Trophoblast cell (in vitro differentiated cells and primary cell): Measurements from ENCODE around the gene TMEM144.
A peak's percentile ranks its signal among the peaks of the same experiment; 100 is the strongest.

Experiments used
- DNase-seq, 2 donors: peaks; one replicate each; pipeline ENCODE4 v3.0.0-alpha.2; 2016
- H2AFZ ChIP-seq: 2 replicates; pipeline ENCODE4 v1.6.1; 2013; ENCODE audit warnings: low read length, moderate library complexity, mild to moderate bottlenecking; ENCODE audit not compliant: insufficient read depth, poor library complexity
- H2AK5ac ChIP-seq: 2 replicates; pipeline ENCODE4 v1.6.1; 2013; ENCODE audit warnings: mild to moderate bottlenecking, low read length
- H2BK120ac ChIP-seq: 2 replicates; pipeline ENCODE4 v1.6.1; 2013; ENCODE audit warnings: low read length, mild to moderate bottlenecking, moderate library complexity; ENCODE audit not compliant: insufficient read depth, poor library complexity
- H2BK12ac ChIP-seq: 2 replicates; pipeline ENCODE4 v1.6.1; 2013; ENCODE audit warnings: mild to moderate bottlenecking, low read length, moderate library complexity
- H2BK5ac ChIP-seq: 2 replicates; pipeline ENCODE4 v1.6.1; 2013; ENCODE audit warnings: low read length, low read depth, moderate library complexity, mild to moderate bottlenecking; ENCODE audit not compliant: poor library complexity
- H3K14ac ChIP-seq: 2 replicates; pipeline ENCODE4 v1.6.1; 2013; ENCODE audit warnings: mild to moderate bottlenecking, low read length
- H3K18ac ChIP-seq: 2 replicates; pipeline ENCODE4 v1.6.1; 2013; ENCODE audit warnings: mild to moderate bottlenecking, low read length
- H3K23ac ChIP-seq: 2 replicates; pipeline ENCODE4 v1.6.1; 2013; ENCODE audit warnings: low read length
- H3K27ac ChIP-seq: 2 replicates; pipeline ENCODE4 v1.5.1; 2013; ENCODE audit warnings: low read depth, mild to moderate bottlenecking, inconsistent platforms, low read length, moderate library complexity
- H3K27me3 ChIP-seq: 2 replicates; pipeline ENCODE4 v1.6.1; 2013; ENCODE audit warnings: inconsistent platforms, mild to moderate bottlenecking, low read length, moderate library complexity; ENCODE audit not compliant: insufficient read depth
- H3K36me3 ChIP-seq, 2 experiments: 1 replicate in 1 of 2; 2 replicates in 1 of 2; pipeline ENCODE4 v1.6.1; 2013; ENCODE audit warnings: low read length in 2 of 2, mild to moderate bottlenecking in 2 of 2, moderate library complexity in 1 of 2; ENCODE audit not compliant: insufficient read depth in 2 of 2, control insufficient read depth in 1 of 2
- H3K4ac ChIP-seq: 2 replicates; pipeline ENCODE4 v1.6.1; 2013; ENCODE audit warnings: low read depth, mild to moderate bottlenecking, low read length, moderate library complexity
- H3K4me1 ChIP-seq, 2 experiments: 1 replicate in 1 of 2; 2 replicates in 1 of 2; pipeline ENCODE4 v1.6.1; 2013; ENCODE audit warnings: low read length in 2 of 2, mild to moderate bottlenecking in 2 of 2, moderate library complexity in 1 of 2; ENCODE audit not compliant: insufficient read depth in 2 of 2, control insufficient read depth in 1 of 2
- H3K4me2 ChIP-seq: 2 replicates; pipeline ENCODE4 v1.6.1; 2013; ENCODE audit warnings: inconsistent platforms, mild to moderate bottlenecking, low read length, moderate library complexity
- H3K4me3 ChIP-seq: 2 replicates; pipeline ENCODE4 v1.5.1; 2013; ENCODE audit warnings: mild to moderate bottlenecking, low read depth, low read length, inconsistent platforms
- H3K79me1 ChIP-seq: one replicate; pipeline ENCODE4 v1.6.1; 2013; ENCODE audit warnings: low read length
- H3K79me2 ChIP-seq: 2 replicates; pipeline ENCODE4 v1.6.1; 2013; ENCODE audit warnings: low read length, mild to moderate bottlenecking; ENCODE audit not compliant: control insufficient read depth, insufficient read depth, poor library complexity
- H3K9ac ChIP-seq: 2 replicates; pipeline ENCODE4 v1.6.1; 2013; ENCODE audit warnings: mild to moderate bottlenecking, low read length
- H3K9me3 ChIP-seq: 2 replicates; pipeline ENCODE4 v1.6.1; 2013; ENCODE audit warnings: low read depth, mild to moderate bottlenecking, control low read depth, inconsistent platforms, low read length; ENCODE audit not compliant: insufficient read depth
- H4K12ac ChIP-seq: 2 replicates; pipeline ENCODE4 v1.6.1; 2013; ENCODE audit warnings: low read depth, mild to moderate bottlenecking, low read length, moderate library complexity
- H4K8ac ChIP-seq: 2 replicates; pipeline ENCODE4 v1.6.1; 2013; ENCODE audit warnings: low read depth, mild to moderate bottlenecking, low read length, moderate library complexity
- H4K91ac ChIP-seq: one replicate; pipeline ENCODE4 v1.6.1; 2013; ENCODE audit warnings: low read depth, mild to moderate bottlenecking, low read length, moderate library complexity
- WGBS: extraction: QIAGEN DNeasy Blood & Tissue Kit; methylation state at CpG from one replicate; pipeline ENCODE4 v1.1.7; 2013; ENCODE audit warnings: missing lambda C conversion rate; ENCODE audit not compliant: insufficient read length, insufficient coverage; ENCODE audit errors: extremely low coverage; 5-methylcytosine and 5-hydroxymethylcytosine counted together

Gene TMEM144

DNA sequence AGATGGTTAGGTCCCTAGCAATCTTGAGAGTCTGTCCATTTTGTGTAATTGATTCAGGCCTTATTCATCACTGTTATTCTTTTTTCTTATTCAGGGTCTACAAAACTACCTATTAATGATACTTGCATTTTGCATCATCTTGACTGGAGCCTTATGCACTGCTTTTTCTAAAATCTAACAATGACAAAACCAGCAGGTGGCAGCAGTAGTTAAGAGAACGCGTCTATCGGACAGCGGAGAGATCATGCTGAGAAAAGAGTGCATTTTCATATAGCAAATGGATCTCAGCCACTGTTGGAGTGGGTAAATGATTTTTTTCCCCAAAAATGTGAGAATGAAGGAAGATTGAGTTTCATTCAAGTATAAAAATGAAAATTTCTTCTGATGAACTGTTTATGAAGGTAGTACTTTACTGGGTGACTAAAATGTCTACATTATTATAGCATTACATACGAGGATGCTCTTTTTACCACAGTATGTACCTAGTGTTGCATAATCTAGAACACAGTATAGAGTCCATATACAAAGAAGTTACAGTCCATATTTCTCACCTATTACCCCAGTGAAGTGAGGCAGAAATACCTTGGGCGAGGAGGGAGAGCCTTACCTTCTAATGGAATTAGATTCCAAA is 43.2 kb downstream of the TMEM144 start:
- Histone ChIP-seq H4K8ac (no peak overlapping the region), H3K9ac (no peak overlapping the region), H3K4me1 (no peaks in the 10 kb centered on the region), H3K4me2 (no peak overlapping the region), H3K4ac (no peak overlapping the region), H2BK120ac (no peak overlapping the region), H2AFZ (no peak overlapping the region), H3K27ac (no peak overlapping the region), H3K4me3 (no peak overlapping the region), H4K91ac (no peak overlapping the region), H2AK5ac (no peak overlapping the region), H3K14ac (no peak overlapping the region), H3K79me1 (no peaks in the 10 kb centered on the region), H2BK12ac (no peak overlapping the region), H2BK5ac (no peak overlapping the region), H3K27me3 (no peaks in the 10 kb centered on the region), H3K23ac (no peak overlapping the region), H3K18ac (no peak overlapping the region), H3K79me2 (no peaks in the 10 kb centered on the region), H4K12ac (no peak overlapping the region), H3K9me3 (no peaks in the 10 kb centered on the region), H3K36me3 (no peaks in the 10 kb centered on the region)
- DNase-seq, result peak; percentile 30 to 87
- WGBS, result no CpG with 5 or more reads among the region's 6 CpGs

- H3K9ac ChIP-seq, result no peak overlapping the region
- no peak overlapping the region for H2BK120ac ChIP-seq
- no peak overlapping the region for H2AFZ ChIP-seq
- H4K91ac ChIP-seq, result no peak overlapping the region
- no peak overlapping the region for H3K4me2 ChIP-seq
- no peak overlapping the region for H4K12ac ChIP-seq
- H3K79me1 ChIP-seq, result no peaks in the 10 kb centered on the region
- H3K27ac ChIP-seq, result no peak overlapping the region
- no peaks in the 10 kb centered on the region for H3K36me3 ChIP-seq
- H3K79me2 ChIP-seq, result no peaks in the 10 kb centered on the region
- no peak for DNase-seq
- H3K27me3 ChIP-seq, result no peaks in the 10 kb centered on the region
- WGBS, result no CpG with 5 or more reads among the region's 2 CpGs
- no peak overlapping the region for H3K23ac ChIP-seq
- no peak overlapping the region for H3K14ac ChIP-seq
- H2BK5ac ChIP-seq, result no peak overlapping the region
- H3K9me3 ChIP-seq, result no peaks in the 10 kb centered on the region
- no peak overlapping the region for H2AK5ac ChIP-seq
- H3K18ac ChIP-seq, result no peak overlapping the region
- no peak overlapping the region for H3K4me3 ChIP-seq
- no peak overlapping the region for H3K4ac ChIP-seq
- H2BK12ac ChIP-seq, result no peak overlapping the region
- no peaks in the 10 kb centered on the region for H3K4me1 ChIP-seq
- no peak overlapping the region for H4K8ac ChIP-seq
These were observed 44.0 kb downstream of the TMEM144 start for GRCh38 chr4:158254292-158254691.

GRCh38 chr4:158255727-158256324 is 45.5 kb downstream of the TMEM144 start:
- H3K27ac ChIP-seq, result no peak overlapping the region
- no peak overlapping the region for H2BK5ac ChIP-seq
- no peak overlapping the region for H3K18ac ChIP-seq
- H3K9ac ChIP-seq, result no peak overlapping the region
- H3K14ac ChIP-seq, result no peak overlapping the region
- no peaks in the 10 kb centered on the region for H3K9me3 ChIP-seq
- WGBS, result no CpG with 5 or more reads among the region's 3 CpGs
- no peaks in the 10 kb centered on the region for H3K27me3 ChIP-seq
- H2BK12ac ChIP-seq, result no peak overlapping the region
- no peak overlapping the region for H2AK5ac ChIP-seq
- no peak overlapping the region for H3K4ac ChIP-seq
- H3K4me3 ChIP-seq, result no peak overlapping the region
- H3K4me2 ChIP-seq, result no peak overlapping the region
- no peaks in the 10 kb centered on the region for H3K79me2 ChIP-seq
- H3K4me1 ChIP-seq, result no peaks in the 10 kb centered on the region
- peak in 1 of 2 donors; percentile 63 for DNase-seq
- H3K79me1 ChIP-seq, result no peaks in the 10 kb centered on the region
- H4K12ac ChIP-seq, result no peak overlapping the region
- no peak overlapping the region for H4K8ac ChIP-seq
- H3K36me3 ChIP-seq, result no peaks in the 10 kb centered on the region
- H4K91ac ChIP-seq, result no peak overlapping the region
- H3K23ac ChIP-seq, result no peak overlapping the region
- H2AFZ ChIP-seq, result no peak overlapping the region
- H2BK120ac ChIP-seq, result no peak overlapping the region

GRCh38 chr4:158259955-158260575 is 49.8 kb downstream of the TMEM144 start:
- H3K36me3 ChIP-seq, result no peaks in the 10 kb centered on the region
- peak in 1 of 2 donors; percentile 62 for DNase-seq
- H3K79me1 ChIP-seq, result no peaks in the 10 kb centered on the region
- WGBS, result no CpG with 5 or more reads among the region's 3 CpGs
- no peaks in the 10 kb centered on the region for H3K4me1 ChIP-seq
- no peak overlapping the region for H4K91ac ChIP-seq
- H2AK5ac ChIP-seq, result no peak overlapping the region
- H2BK12ac ChIP-seq, result no peak overlapping the region
- H3K9me3 ChIP-seq, result no peaks in the 10 kb centered on the region
- H3K9ac ChIP-seq, result no peak overlapping the region
- H3K4me3 ChIP-seq, result no peak overlapping the region
- H3K27me3 ChIP-seq, result no peaks in the 10 kb centered on the region
- H3K23ac ChIP-seq, result no peak overlapping the region
- H3K18ac ChIP-seq, result no peak overlapping the region
- H2AFZ ChIP-seq, result no peak overlapping the region
- H3K79me2 ChIP-seq, result no peaks in the 10 kb centered on the region
- H3K4me2 ChIP-seq, result no peak overlapping the region
- no peak overlapping the region for H3K27ac ChIP-seq
- no peak overlapping the region for H2BK120ac ChIP-seq
- H4K12ac ChIP-seq, result no peak overlapping the region
- no peak overlapping the region for H2BK5ac ChIP-seq
- H3K4ac ChIP-seq, result no peak overlapping the region
- no peak overlapping the region for H3K14ac ChIP-seq
- H4K8ac ChIP-seq, result no peak overlapping the region
